Measurements from ENCODE around the gene NDUFB2.

NDUFB2 gene

DNA sequence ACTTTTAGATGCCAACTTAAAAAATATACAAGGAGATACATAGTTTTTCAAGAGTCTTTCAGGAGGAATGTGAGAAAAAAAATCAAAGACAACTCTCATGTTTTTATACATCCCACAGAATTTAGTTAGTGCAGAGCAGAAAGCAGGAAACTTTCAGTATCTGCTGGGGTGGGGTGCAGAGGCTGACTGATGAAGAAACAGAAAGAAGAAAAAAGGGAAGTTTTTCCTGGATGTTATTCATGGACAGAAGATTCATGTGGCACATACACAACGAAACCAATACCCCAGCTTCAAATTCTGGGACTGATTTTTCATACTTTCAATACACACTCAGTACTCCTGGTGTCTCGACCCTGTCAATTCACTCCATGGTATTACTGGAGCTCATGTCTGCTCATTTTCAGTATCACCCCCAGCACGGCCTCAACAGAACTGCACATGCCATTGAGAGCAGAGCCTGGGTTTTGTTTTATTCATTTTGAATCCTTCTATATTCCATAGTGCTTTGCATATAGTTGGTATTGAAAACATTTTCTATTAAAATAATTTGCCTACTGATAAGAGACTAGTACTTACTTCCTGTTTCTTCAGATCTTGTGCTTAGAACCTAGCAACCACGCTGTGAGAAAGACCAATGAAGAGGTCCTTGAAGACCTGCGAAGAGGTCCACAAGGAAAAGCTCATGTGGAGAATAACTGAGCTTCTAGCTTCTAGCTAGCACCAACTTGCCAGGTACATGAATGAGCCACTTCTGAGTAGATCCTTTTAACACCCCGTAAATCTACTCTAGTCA, 49.0 kb downstream of the NDUFB2 start:
- Histone ChIP-seq H3K4me1 (no peaks in the 10 kb centered on the region), H3K9me3 (no peaks in the 10 kb centered on the region), H3K4me3 (ENCODE audit: low read depth, low read length) (no peak overlapping the region), H3K36me3 (no peaks in the 10 kb centered on the region), H3K27me3 (no peaks in the 10 kb centered on the region)
- TF ChIP-seq, protein P1, sequence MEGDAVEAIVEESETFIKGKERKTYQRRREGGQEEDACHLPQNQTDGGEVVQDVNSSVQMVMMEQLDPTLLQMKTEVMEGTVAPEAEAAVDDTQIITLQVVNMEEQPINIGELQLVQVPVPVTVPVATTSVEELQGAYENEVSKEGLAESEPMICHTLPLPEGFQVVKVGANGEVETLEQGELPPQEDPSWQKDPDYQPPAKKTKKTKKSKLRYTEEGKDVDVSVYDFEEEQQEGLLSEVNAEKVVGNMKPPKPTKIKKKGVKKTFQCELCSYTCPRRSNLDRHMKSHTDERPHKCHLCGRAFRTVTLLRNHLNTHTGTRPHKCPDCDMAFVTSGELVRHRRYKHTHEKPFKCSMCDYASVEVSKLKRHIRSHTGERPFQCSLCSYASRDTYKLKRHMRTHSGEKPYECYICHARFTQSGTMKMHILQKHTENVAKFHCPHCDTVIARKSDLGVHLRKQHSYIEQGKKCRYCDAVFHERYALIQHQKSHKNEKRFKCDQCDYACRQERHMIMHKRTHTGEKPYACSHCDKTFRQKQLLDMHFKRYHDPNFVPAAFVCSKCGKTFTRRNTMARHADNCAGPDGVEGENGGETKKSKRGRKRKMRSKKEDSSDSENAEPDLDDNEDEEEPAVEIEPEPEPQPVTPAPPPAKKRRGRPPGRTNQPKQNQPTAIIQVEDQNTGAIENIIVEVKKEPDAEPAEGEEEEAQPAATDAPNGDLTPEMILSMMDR (IDR thresholded peaks at IDR 0.05; ENCODE audit: low read depth, low read length) = no peak
- DNase-seq = no peak

DNA sequence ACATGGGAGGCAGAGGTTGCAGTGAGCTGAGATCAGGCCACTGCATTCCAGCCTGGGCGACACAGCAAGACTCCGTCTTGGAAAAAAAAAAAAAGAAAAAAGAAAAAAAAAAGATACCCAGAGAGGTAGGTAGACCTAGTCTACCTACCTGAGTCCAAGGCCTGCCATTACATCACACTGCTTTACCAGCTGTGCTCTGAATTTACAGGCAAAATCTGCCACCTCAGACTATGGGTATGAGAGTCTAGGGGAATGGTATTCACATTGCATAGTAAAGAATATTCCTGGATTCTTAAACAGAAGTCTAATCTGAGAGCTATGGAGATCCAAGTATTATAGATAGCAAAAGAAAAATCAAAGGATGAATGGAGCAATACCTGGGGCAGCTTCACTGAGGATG, 50.2 kb downstream of the NDUFB2 start:
- no peak for DNase-seq
- Histone ChIP-seq H3K9me3 (no peaks in the 10 kb centered on the region), H3K27me3 (no peaks in the 10 kb centered on the region), H3K4me1 (no peaks in the 10 kb centered on the region), H3K4me3 (ENCODE audit: low read depth, low read length) (no peak overlapping the region), H3K36me3 (no peaks in the 10 kb centered on the region)
- TF ChIP-seq, protein P1 (IDR thresholded peaks at IDR 0.05; ENCODE audit: low read depth, low read length) = no peak

DNA sequence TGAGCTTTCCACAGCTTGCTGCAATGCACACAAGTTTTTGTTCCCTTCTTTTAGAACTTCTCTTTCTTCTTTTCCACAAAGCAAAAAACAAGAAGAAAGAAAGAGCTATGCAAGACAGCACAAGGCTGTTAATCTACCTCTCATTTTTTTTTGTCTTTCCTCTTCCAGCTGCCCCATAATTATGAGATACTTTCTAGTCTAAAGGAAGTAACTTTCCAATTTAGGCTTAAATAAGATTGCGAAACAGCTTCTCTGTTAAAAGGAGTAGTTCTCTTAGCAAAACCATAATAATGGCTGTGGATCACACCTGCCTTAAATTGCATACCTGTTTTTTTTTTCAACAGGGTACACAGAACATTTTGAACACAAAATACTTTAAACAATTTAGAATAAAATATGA, 56.0 kb downstream of the NDUFB2 start:
- Histone ChIP-seq H3K36me3 (no peaks in the 10 kb centered on the region), H3K27me3 (no peaks in the 10 kb centered on the region; the same call in 1 of the 2 replicates), H3K9me3 (no peaks in the 10 kb centered on the region), H3K4me1 (peaks cover 3% of the 10 kb centered on the region; the same call in 1 of the 2 replicates), H3K4me3 (ENCODE audit: low read depth, low read length) (no peak overlapping the region)
- no peak for DNase-seq
- TF ChIP-seq, protein P1 (IDR thresholded peaks at IDR 0.05; ENCODE audit: low read depth, low read length) = no peak

DNA sequence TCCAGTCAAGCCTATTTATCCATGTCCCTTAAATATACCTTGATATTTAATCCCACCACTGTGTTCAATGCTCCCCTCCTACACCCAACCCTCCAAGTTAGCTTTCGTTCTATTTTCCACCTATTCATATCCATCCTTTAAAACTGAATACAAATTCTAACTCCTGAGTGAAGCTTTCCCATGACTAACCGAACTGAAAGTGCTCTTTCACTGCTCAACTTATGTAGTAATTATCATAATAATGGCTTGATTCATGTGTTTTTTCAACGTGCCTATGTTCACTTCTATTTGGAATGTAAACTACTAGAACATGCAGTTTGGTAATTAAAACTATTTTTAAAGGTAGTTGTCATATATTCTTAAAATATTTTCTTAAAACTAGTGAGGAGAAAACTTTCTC, 58.0 kb downstream of the NDUFB2 start:
- Histone ChIP-seq H3K4me3 (ENCODE audit: low read depth, low read length) (no peak overlapping the region), H3K36me3 (no peaks in the 10 kb centered on the region), H3K27me3 (no peaks in the 10 kb centered on the region; the same call in 1 of the 2 replicates), H3K4me1 (peaks cover 3% of the 10 kb centered on the region; the same call in 1 of the 2 replicates), H3K9me3 (no peaks in the 10 kb centered on the region)
- no peak for DNase-seq
- TF ChIP-seq, protein P1 (IDR thresholded peaks at IDR 0.05; ENCODE audit: low read depth, low read length) = no peak
